B cell (primary cell): ENCODE data around the gene CPOX. TPM values are rescaled to one million over a fixed set of nuclear protein-coding genes. Genes with fewer than 3 reads are reported as not detected.

Experiments
- ATAC-seq: fragments of 200-7000 bp; cut with Tn5 transposase; one replicate; pipeline ENCODE4 v1.10.0; 2021; ENCODE audit warnings: low read depth, mild to moderate bottlenecking, moderate number of reproducible peaks, moderate library complexity
- CTCF ChIA-PET: fragments of 350-600 bp; sonication (Branson Sonifier 250); formaldehyde crosslinking; loops from one replicate; lab custom pipeline; 2021; ENCODE audit warnings: antibody characterized with exemption, inconsistent platforms; lab: Charles Lee
- POLR2A ChIA-PET: fragments of 350-600 bp; sonication (Branson Sonifier 250); formaldehyde crosslinking; loops from one replicate; lab custom pipeline; 2021; ENCODE audit warnings: antibody characterized with exemption; lab: Charles Lee
- DNase-seq: peaks from one replicate; pipeline ENCODE4 v3.0.0; 2013
- H2AFZ ChIP-seq: 2 replicates; pipeline ENCODE4 v1.6.1; 2012; ENCODE audit warnings: mild to moderate bottlenecking, low read depth, low read length; ENCODE audit not compliant: insufficient read depth, poor library complexity, severe bottlenecking
- H3K27ac ChIP-seq, 2 donors: 1 replicate in 1 of 2; 2 replicates in 1 of 2; pipeline ENCODE4 v1.5.1; 2012 to 2013; ENCODE audit warnings: low read length in 2 of 2, mild to moderate bottlenecking in 2 of 2, moderate library complexity in 1 of 2
- H3K27me3 ChIP-seq, 4 experiments: fragments of 200-600 bp in 1 of 4; sonication (generic) in 1 of 4; replicated peaks in 1 of 4; 1 replicate in 2 of 4; 2 replicates in 2 of 4; pipeline versions ENCODE4 v1.6.1 to v1.7.0; 2013 to 2016; ENCODE audit warnings: low read length in 3 of 4, mild to moderate bottlenecking in 2 of 4, mixed read lengths in 1 of 4, moderate library complexity in 1 of 4; ENCODE audit not compliant: insufficient read depth in 4 of 4, control insufficient read depth in 3 of 4; ENCODE audit errors: control extremely low read depth in 1 of 4
- H3K36me3 ChIP-seq, 2 experiments: replicated peaks in 1 of 2; 1 replicate in 1 of 2; 2 replicates in 1 of 2; pipeline versions ENCODE4 v1.6.1 to v1.7.1; 2013; ENCODE audit warnings: low read length in 1 of 2; ENCODE audit not compliant: insufficient read depth in 2 of 2, control insufficient read depth in 1 of 2; ENCODE audit errors: control extremely low read depth in 1 of 2, extremely low read depth in 1 of 2
- H3K4me1 ChIP-seq, 2 donors: fragments of 200-600 bp in 1 of 2; sonication (generic) in 1 of 2; 1 replicate in 1 of 2; 2 replicates in 1 of 2; pipeline versions ENCODE4 v1.5.1 to v1.6.1; 2013 to 2017; ENCODE audit warnings: low read length in 2 of 2; ENCODE audit not compliant: control insufficient read depth in 2 of 2, insufficient read depth in 2 of 2
- H3K4me2 ChIP-seq: replicated peaks from 2 replicates; pipeline ENCODE3; 2012; ENCODE audit warnings: mild to moderate bottlenecking, low read depth, low read length; ENCODE audit not compliant: poor library complexity, severe bottlenecking
- H3K4me3 ChIP-seq, 5 experiments: fragments of 200-600 bp in 1 of 5; sonication (generic) in 1 of 5; 1 replicate in 3 of 5; 2 replicates in 2 of 5; pipeline versions ENCODE4 v1.5.1 to v1.7.0; 2011 to 2016; ENCODE audit warnings: low read length in 4 of 5, mild to moderate bottlenecking in 4 of 5, low read depth in 2 of 5, control low read depth in 1 of 5, moderate library complexity in 1 of 5; ENCODE audit not compliant: insufficient read depth in 1 of 5; ENCODE audit errors: control extremely low read depth in 1 of 5, extremely low read depth in 1 of 5
- H3K79me2 ChIP-seq: fragments of 200-600 bp; sonication (generic); one replicate; pipeline ENCODE4 v1.6.0; 2016; ENCODE audit warnings: low read length; ENCODE audit not compliant: control insufficient read depth, insufficient read depth
- H3K9ac ChIP-seq: fragments of 200-600 bp; sonication (generic); 2 replicates; pipeline ENCODE4 v1.6.1; 2017; ENCODE audit warnings: mild to moderate bottlenecking, low read length, moderate library complexity
- H3K9me3 ChIP-seq, 3 donors: one replicate each; pipeline versions ENCODE4 v1.6.1 to v1.7.1; 2013; ENCODE audit warnings: low read length in 2 of 3; ENCODE audit not compliant: control insufficient read depth in 2 of 3, insufficient read depth in 1 of 3; ENCODE audit errors: control extremely low read depth in 1 of 3
- H4K20me1 ChIP-seq: 2 replicates; pipeline ENCODE4 v1.6.0; 2012; ENCODE audit warnings: mild to moderate bottlenecking, low read length; ENCODE audit not compliant: insufficient read depth, control insufficient read depth, poor library complexity, severe bottlenecking
- H3K27ac Mint-ChIP-seq: one replicate; pipeline ENCODE4 v1.8.0; 2021; ENCODE audit warnings: mixed read lengths
- H3K27me3 Mint-ChIP-seq: one replicate; pipeline ENCODE4 v1.8.0; 2021; ENCODE audit warnings: mixed read lengths
- H3K4me1 Mint-ChIP-seq: one replicate; pipeline ENCODE4 v1.8.0; 2021; ENCODE audit warnings: mixed read lengths
- H3K4me3 Mint-ChIP-seq: one replicate; pipeline ENCODE4 v1.8.0; 2021; ENCODE audit warnings: mixed read lengths
- H3K9me3 Mint-ChIP-seq: one replicate; pipeline ENCODE4 v1.8.0; 2022; ENCODE audit warnings: mixed read lengths; ENCODE audit not compliant: insufficient read depth
- CTCF ChIP-seq: fragments of 200-600 bp; IDR thresholded peaks from one replicate; pipeline ENCODE4 v1.8.0; 2022; ENCODE audit warnings: antibody characterized with exemption, mild to moderate bottlenecking
- EZH2 ChIP-seq: IDR thresholded peaks from 2 replicates; pipeline ENCODE4 v1.6.1; 2012; ENCODE audit warnings: borderline replicate concordance, low read depth, mild to moderate bottlenecking, moderate library complexity, low read length; ENCODE audit not compliant: insufficient read depth, poor library complexity, severe bottlenecking
- WGBS: methylation state at CpG from one replicate; pipeline ENCODE4 v1.1.5; 2013; ENCODE audit warnings: missing lambda C conversion rate; ENCODE audit not compliant: insufficient coverage; 5-methylcytosine and 5-hydroxymethylcytosine counted together
- intact Hi-C: fragments of 100-400 bp; cut with micrococcal nuclease; formaldehyde crosslinking; loops from one replicate; pipeline ENCODE4 v1.10.0; 2022
- polyA plus RNA-seq: library from polyadenylated mRNA; depleted of rRNA; stranded (reverse); fragments of >200 nt; gene quantifications from 2 replicates; pipeline ENCODE4 v1.2.3, GENCODE V29; 2012
- total RNA-seq, 2 donors: library from RNA; stranded (reverse); fragments of 120-200 nt in 1 of 2; gene quantifications; 1 replicate in 1 of 2; 2 replicates in 1 of 2; pipeline versions ENCODE4 v1.2.3 to v1.2.4, GENCODE V29; 2013 to 2022

The CPOX gene
- total and polyA plus RNA-seq, 2 donors (not counting 1 experiment from before 2014, with no cell fraction given) = 6.8 to 17.5 TPM

- no peaks in the 10 kb centered on the region for H3K9me3 ChIP-seq
- H3K9ac ChIP-seq = no peak overlapping the region
- H3K79me2 ChIP-seq = no peaks in the 10 kb centered on the region
- intact Hi-C loops = no loop called here
- WGBS = 78% methylated on average over 1 of the region's 3 CpGs
- ChIA-PET POLR2A (no interaction called here), CTCF (interaction anchor here (0.6 to 1.4 kb wide), 2 partner anchors 12 to 194 kb away, joined by 3 read pairs; no protein-coding TSS in a partner anchor)
- no peak overlapping the region for H3K4me2 ChIP-seq
- no peak for ATAC-seq
- H3K4me1 ChIP-seq = no peaks in the 10 kb centered on the region
- H3K4me1 Mint-ChIP-seq = no peaks in the 10 kb centered on the region
- no peaks in the 10 kb centered on the region for H3K27me3 ChIP-seq
- no peak overlapping the region for H3K27ac ChIP-seq
- H3K27ac Mint-ChIP-seq = no peak overlapping the region
- TF ChIP-seq CTCF = no peak
- no peak for TF ChIP-seq EZH2
- no peaks in the 10 kb centered on the region for H3K27me3 Mint-ChIP-seq
- DNase-seq = no peak
- H2AFZ ChIP-seq = no peak overlapping the region
- no peaks in the 10 kb centered on the region for H4K20me1 ChIP-seq
- H3K4me3 Mint-ChIP-seq = no peak overlapping the region
- H3K36me3 ChIP-seq = no peaks in the 10 kb centered on the region
- H3K9me3 Mint-ChIP-seq = no peaks in the 10 kb centered on the region
- H3K4me3 ChIP-seq = no peak overlapping the region
Observed at GRCh38 chr3:98623572-98624280, 30.3 kb upstream of the CPOX start.

DNA sequence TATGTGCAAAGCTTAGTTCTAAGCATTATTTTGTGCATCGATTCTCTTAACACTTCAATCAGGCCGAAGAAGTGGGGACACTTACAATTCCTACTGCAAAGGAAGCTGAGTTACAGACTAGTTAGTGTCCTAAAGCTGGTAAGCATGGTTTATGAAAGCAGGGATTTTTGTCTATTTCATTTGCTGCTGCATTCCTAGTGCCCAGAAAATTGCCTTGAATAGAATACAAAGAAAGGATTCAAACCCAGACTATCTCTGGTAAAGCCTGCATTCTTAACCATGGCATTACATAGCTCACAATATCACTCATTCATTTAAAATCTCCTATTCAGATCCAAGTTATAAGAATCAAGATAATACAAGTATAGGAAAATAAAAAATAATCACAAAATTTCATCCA is 24.4 kb upstream of the CPOX start:
- H3K27me3 Mint-ChIP-seq = no peaks in the 10 kb centered on the region
- H3K9ac ChIP-seq = no peak overlapping the region
- H3K9me3 ChIP-seq = peaks cover 0 to 3% (median 0%) of the 10 kb centered on the region in 3 donors
- CTCF ChIA-PET = interaction anchor here (1.9 kb wide), 1 partner anchor 16 kb away, joined by 5 read pairs; no protein-coding TSS in a partner anchor
- no peaks in the 10 kb centered on the region for H3K36me3 ChIP-seq
- no peaks in the 10 kb centered on the region for H3K27me3 ChIP-seq
- no peaks in the 10 kb centered on the region for H3K79me2 ChIP-seq
- no peak overlapping the region for H3K4me3 ChIP-seq
- no peaks in the 10 kb centered on the region for H4K20me1 ChIP-seq
- WGBS = 100% methylated on average over 2 of the region's 2 CpGs
- H3K4me1 ChIP-seq = no peaks in the 10 kb centered on the region
- no peak overlapping the region for H3K4me2 ChIP-seq
- no peak for TF ChIP-seq CTCF
- no peak for TF ChIP-seq EZH2
- H3K4me1 Mint-ChIP-seq = no peaks in the 10 kb centered on the region
- no peak for DNase-seq
- no peak overlapping the region for H3K27ac ChIP-seq
- POLR2A ChIA-PET = no interaction called here
- intact Hi-C loops = no loop called here
- no peak overlapping the region for H2AFZ ChIP-seq
- no peak overlapping the region for H3K4me3 Mint-ChIP-seq
- H3K27ac Mint-ChIP-seq = no peak overlapping the region
- H3K9me3 Mint-ChIP-seq = no peaks in the 10 kb centered on the region
- ATAC-seq = no peak
